ENCODE results near the gene LIX1L. TPM values are rescaled to one million over a fixed set of nuclear protein-coding genes. Genes with fewer than 3 reads are reported as not detected.

Gene LIX1L
- total RNA-seq, 1 experiment from 2014 or later = 12.4 TPM

DNA sequence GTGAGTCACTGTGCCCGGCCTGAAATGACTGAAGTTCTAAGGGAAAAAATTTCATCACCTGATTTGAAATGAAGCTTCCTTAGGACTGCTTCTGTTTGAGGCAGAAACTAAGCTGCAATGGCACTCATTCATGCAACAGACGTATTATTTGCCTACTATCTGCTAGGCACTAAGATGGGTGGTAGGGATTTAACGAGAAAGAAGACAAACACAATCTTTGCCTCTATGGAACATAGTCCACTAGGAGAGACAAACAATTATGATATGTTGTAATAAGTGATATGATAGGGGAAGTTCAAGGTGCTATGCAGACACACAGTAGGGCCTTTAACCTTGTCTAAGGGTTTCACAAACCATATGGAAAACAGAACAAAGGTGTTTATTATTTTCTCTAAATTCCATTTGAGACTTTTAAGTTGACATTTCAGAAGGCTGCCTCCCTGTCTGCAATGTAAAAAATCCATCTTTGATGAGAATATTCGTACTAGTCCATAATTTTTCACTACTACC is 11.3 kb downstream of the LIX1L start:
- POLR2A ChIA-PET = no interaction called here

More for the DNA sequence above, 11.3 kb downstream of the LIX1L start:
- intact Hi-C loops (cut with micrococcal nuclease) = loop anchor here (10.0 kb wide), 1 partner anchor 58 kb away; no protein-coding TSS in a partner anchor
- no peaks in the 10 kb centered on the region for H3K36me3 ChIP-seq (ENCODE audit: control insufficient read depth in 1 of 2, insufficient read depth in 2 of 2, low read length in 2 of 2)
- RAD21 ChIA-PET (ENCODE audit: low non-redundant PET in 1 of 2, low total read pairs in 2 of 2, uncharacterized antibody in 2 of 2, unreplicated experiment in 2 of 2) = no interaction called here
- TF ChIP-seq ELF1 (IDR thresholded peaks at IDR 0.05; ENCODE audit: borderline replicate concordance, low read depth) = no peak
- no peak for TF ChIP-seq POLR2A (IDR thresholded peaks at IDR 0.05; ENCODE audit: borderline replicate concordance, extremely low read depth, insufficient read depth, insufficient read length)
- no peak for TF ChIP-seq CBX3 (IDR thresholded peaks at IDR 0.05; ENCODE audit: low read depth)
- TF ChIP-seq REST (IDR thresholded peaks at IDR 0.05; ENCODE audit: low read depth) = no peak
- no peak for TF ChIP-seq CEBPB (IDR thresholded peaks at IDR 0.05; ENCODE audit: low read depth)
- no peak for TF ChIP-seq ZNF274 (IDR thresholded peaks at IDR 0.05; ENCODE audit: low read depth, low read length)
- no peak for TF ChIP-seq EGR1 (IDR thresholded peaks at IDR 0.05; ENCODE audit: low read depth)
- TF ChIP-seq YY1 (IDR thresholded peaks at IDR 0.05; ENCODE audit: extremely low read depth, insufficient replicate concordance, low read depth, low read length) = no peak
- TF ChIP-seq, protein P1, sequence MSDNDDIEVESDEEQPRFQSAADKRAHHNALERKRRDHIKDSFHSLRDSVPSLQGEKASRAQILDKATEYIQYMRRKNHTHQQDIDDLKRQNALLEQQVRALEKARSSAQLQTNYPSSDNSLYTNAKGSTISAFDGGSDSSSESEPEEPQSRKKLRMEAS (IDR thresholded peaks at IDR 0.05) = no peak
- TF ChIP-seq FOSL1 (IDR thresholded peaks at IDR 0.05; ENCODE audit: low read depth) = no peak
- no peak for TF ChIP-seq EZH2 (IDR thresholded peaks at IDR 0.05)
- TF ChIP-seq TCF7L2 (IDR thresholded peaks at IDR 0.05; ENCODE audit: borderline replicate concordance, extremely low read depth, insufficient read depth, insufficient read length) = no peak
- TF ChIP-seq POLR2AphosphoS5 (IDR thresholded peaks at IDR 0.05; ENCODE audit: low read depth, low read length) = no peak
- no peak overlapping the region for H2AFZ ChIP-seq (ENCODE audit: low read depth, low read length, poor library complexity, severe bottlenecking)
- no peak overlapping the region for H3K4me2 ChIP-seq (ENCODE audit: low read length)
- H3K9me2 ChIP-seq (ENCODE audit: insufficient read depth) = no peaks in the 10 kb centered on the region
- CTCF ChIA-PET = no interaction called here
- ATAC-seq (no peak), DNase-seq (ENCODE audit: low read depth, low spot score) (no peak)
- no peak overlapping the region for H3K27ac ChIP-seq (ENCODE audit: low read depth, low read length)
- BruUV-seq (replicated peaks) = no TSS peak
- no peak overlapping the region for H3K4me3 ChIP-seq (replicated peaks in 1 of 2; ENCODE audit: low read depth in 1 of 2, low read length in 2 of 2)
- no peaks in the 10 kb centered on the region for H3K27me3 ChIP-seq (ENCODE audit: insufficient read depth, low read length)
- no peak overlapping the region for H3K9ac ChIP-seq (ENCODE audit: low read length)
- no peaks in the 10 kb centered on the region for H4K20me1 ChIP-seq (ENCODE audit: insufficient read depth)
- H3K9me3 ChIP-seq (ENCODE audit: control insufficient read depth in 1 of 2, insufficient read depth in 1 of 2, low read depth in 1 of 2, low read length in 2 of 2) = no peaks in the 10 kb centered on the region
- peaks cover 0 to 3% of the 10 kb centered on the region in 2 experiments; a peak in 1 of 4 replicates for H3K4me1 ChIP-seq (ENCODE audit: control insufficient read depth in 1 of 2, insufficient read depth in 2 of 2, low read length in 2 of 2)
- no peaks in the 10 kb centered on the region for H3K79me2 ChIP-seq (ENCODE audit: insufficient read depth, low read length)

Data from HCT116 (cell line).